ENCODE data around the gene POLR2E.

GRCh38 chr19:1085676-1086442, 9.3 kb downstream of the POLR2E start:
- TF ChIP-seq FOSL1 (IDR thresholded peaks at IDR 0.05; ENCODE audit: insufficient read depth, low read depth, low read length) (no peak), SRF (IDR thresholded peaks at IDR 0.05; ENCODE audit: low read depth, low read length) (no peak), TAF1 (IDR thresholded peaks at IDR 0.05; ENCODE audit: low read depth, low read length) (no peak), EZH2 (IDR thresholded peaks at IDR 0.05; ENCODE audit: low read depth, low read length, severe bottlenecking) (no peak), POLR2AphosphoS5 (IDR thresholded peaks at IDR 0.05; ENCODE audit: low read depth, low read length) (0 out of 2 replicates have a peak, but pooled peaks have one; percentile 43), EP300 (IDR thresholded peaks at IDR 0.05; ENCODE audit: borderline replicate concordance in 1 of 2, low read depth in 2 of 2, low read length in 2 of 2) (no peak), ASH2L (IDR thresholded peaks at IDR 0.05; ENCODE audit: low read length) (no peak), KDM1A (IDR thresholded peaks at IDR 0.05; ENCODE audit: borderline replicate concordance, low read length) (no peak)
- TF ChIP-seq, protein P1, sequence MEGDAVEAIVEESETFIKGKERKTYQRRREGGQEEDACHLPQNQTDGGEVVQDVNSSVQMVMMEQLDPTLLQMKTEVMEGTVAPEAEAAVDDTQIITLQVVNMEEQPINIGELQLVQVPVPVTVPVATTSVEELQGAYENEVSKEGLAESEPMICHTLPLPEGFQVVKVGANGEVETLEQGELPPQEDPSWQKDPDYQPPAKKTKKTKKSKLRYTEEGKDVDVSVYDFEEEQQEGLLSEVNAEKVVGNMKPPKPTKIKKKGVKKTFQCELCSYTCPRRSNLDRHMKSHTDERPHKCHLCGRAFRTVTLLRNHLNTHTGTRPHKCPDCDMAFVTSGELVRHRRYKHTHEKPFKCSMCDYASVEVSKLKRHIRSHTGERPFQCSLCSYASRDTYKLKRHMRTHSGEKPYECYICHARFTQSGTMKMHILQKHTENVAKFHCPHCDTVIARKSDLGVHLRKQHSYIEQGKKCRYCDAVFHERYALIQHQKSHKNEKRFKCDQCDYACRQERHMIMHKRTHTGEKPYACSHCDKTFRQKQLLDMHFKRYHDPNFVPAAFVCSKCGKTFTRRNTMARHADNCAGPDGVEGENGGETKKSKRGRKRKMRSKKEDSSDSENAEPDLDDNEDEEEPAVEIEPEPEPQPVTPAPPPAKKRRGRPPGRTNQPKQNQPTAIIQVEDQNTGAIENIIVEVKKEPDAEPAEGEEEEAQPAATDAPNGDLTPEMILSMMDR (IDR thresholded peaks at IDR 0.05; ENCODE audit: control extremely low read depth in 1 of 3, insufficient read depth in 1 of 3, low read depth in 1 of 3, low read length in 3 of 3): no peak
